HG03457 (cell line): ENCODE measurements around the gene SDK1.

Source experiments
- ATAC-seq: cut with Tn5 transposase; IDR thresholded peaks from one replicate; pipeline ENCODE4 v1.9.1; 2021; ENCODE audit warnings: moderate number of reproducible peaks; ENCODE audit not compliant: unreplicated experiment

The SDK1 gene

GRCh38 chr7:3639253-3639652, 338.2 kb downstream of the SDK1 start:
- no peak for ATAC-seq

DNA sequence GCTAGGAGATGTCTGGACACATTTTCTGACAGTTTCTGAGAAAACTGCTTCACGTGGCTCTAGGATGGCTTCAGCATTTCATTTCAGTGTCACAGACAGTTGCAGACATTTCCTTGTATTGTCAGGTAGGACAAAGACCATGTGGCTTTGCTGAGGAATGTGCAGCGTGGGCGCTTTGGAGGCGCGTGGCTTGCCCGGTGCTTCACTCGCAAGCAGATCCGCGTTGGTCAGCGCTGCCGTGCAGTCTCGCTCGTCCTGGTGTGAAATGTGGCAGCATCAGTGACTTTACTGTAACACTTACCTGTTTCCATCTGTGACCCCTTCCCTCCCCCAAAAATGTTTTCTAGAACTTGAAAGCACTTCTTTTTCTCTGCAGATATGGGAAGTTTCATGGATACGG, 340.5 kb downstream of the SDK1 start:
- ATAC-seq = no peak

DNA sequence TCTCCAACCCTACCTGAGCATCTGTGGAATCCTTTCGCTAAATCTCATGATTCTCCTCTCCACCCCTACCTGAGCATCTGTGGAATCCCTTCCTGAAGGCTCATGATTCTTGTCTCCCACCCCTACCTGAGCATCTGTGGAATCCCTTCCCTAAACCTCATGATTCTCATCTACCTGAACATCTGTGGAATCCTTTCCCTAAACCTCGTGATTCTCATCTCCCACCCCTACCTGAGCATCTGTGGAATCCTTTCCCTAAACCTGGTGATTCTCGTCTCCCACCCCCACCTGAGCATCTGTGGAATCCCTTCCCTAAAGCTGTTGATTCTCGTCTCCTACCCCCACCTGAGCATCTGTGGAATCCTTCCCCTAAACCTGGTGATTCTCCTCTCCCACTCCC, 342.0 kb downstream of the SDK1 start:
- ATAC-seq = no peak

DNA sequence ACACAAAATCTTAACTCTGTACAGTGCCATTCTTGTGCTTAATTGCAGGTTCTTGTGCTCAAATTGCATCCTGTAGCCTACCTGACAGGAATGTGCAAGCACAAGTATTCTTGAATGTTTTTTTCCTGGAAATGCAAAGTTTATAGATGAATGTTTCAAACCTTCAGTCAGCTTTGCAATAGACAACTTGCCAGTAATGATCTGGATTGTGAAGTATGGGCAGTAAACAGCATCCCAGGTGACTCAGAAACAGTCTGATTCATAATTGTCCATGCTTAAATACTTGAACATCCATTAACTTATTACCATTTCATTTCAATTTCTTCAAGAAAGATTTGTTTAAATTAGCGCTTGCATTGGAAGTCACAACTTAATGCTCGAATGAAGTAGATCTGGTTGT, 347.2 kb downstream of the SDK1 start:
- ATAC-seq = no peak

DNA sequence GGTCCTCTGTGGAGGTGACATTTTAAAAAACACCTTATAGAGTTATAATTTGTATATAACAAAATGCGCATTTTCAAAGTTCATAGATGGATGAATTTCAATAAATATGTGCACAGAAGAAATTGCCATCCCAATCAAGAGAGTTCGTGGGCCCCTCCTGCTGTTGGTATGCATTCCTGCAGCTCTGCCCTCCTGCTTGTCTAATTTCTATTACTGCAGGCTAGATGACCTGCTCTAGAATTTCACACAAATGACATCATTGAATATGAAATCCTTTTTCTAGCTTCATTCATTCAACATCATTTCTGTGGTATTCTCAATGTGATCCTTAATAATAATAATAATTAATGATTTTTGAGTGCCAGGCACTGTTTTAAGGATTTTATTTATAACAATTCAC, 348.2 kb downstream of the SDK1 start:
- no peak for ATAC-seq

DNA sequence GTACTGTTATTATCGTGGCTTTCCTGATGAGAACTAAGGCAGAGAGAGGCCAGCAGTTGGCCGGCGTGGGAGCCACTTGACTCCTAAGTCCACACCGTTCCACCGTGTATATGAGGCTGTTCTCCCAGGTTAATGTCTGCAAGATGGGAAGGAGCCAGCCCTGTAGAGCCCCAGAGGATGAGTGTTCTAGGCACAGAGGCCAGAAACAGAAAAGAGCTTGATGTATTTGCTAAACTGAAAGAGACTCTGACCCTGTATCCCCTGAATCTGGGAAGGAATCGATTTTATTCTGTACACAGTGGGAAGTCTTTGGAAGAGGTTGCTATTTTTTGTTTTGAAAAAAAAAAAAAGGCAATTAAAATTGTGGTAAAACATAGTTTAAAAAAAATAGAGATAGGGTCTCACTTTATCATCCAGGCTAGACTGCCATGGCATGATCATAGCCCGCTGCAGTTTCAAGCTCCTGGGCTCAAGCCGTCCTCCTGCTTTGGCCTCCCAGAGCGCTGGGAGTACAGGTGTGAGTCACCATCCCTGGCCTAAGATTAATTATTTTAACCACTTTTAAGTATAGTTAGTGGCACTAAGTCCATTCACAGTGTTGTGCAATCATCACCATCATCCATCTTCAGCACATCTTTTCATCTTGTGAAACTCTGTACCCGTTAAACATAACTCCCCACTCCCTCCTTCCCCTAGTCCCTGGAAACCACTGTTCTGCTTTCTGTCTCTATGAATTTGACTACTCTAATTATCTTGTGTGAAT, 348.8 kb downstream of the SDK1 start:
- ATAC-seq = no peak

DNA sequence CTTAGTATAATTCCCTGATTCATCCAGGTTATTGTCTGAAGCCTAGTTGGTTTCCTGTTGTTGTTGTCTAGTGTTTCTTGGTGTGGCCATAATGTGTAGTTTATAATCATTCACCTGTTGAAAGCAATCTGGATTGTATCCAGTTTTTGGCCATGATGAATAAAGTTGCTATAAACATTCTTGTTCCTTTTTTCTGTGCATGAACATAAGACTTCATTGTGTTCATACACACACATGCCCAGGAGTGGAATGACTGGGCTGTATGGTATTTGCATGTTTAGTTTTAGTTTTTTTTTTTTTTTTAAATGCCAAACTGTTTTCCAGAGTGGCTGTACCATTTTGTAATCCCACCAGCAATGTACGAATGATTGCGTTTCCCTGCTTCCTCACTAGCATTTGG, 349.8 kb downstream of the SDK1 start:
- ATAC-seq = no peak

- ATAC-seq = no peak
These were observed 354.6 kb downstream of the SDK1 start for GRCh38 chr7:3655635-3656034.

- no peak for ATAC-seq
These were observed 356.2 kb downstream of the SDK1 start for GRCh38 chr7:3657206-3657605.

GRCh38 chr7:3668743-3669142, 367.7 kb downstream of the SDK1 start:
- ATAC-seq = no peak

GRCh38 chr7:3670898-3671297, 369.8 kb downstream of the SDK1 start:
- no peak for ATAC-seq

GRCh38 chr7:3673524-3673923, 372.5 kb downstream of the SDK1 start:
- no peak for ATAC-seq

DNA sequence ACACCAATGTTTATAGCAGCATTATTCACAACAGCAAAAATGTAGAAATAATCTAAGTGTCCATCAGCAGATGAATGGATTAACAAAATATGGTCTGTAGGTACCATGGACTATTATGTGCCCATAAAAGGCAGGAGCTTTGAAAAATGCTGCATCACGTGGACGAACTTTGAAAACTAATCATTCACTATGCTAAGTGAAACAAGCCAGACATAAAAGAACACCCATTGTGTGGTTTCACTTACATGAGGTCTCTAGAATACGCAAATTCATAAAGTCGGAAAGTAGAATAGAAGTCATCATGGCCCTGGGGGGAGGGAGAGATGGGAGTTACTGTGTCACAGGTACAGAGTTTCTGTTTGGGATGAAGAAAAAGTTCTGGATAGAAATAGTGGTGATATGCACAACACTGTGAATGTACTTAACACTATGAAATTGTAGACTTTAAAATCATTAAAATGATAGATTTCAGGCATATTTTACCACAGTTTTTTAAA, 377.3 kb downstream of the SDK1 start:
- no peak for ATAC-seq

DNA sequence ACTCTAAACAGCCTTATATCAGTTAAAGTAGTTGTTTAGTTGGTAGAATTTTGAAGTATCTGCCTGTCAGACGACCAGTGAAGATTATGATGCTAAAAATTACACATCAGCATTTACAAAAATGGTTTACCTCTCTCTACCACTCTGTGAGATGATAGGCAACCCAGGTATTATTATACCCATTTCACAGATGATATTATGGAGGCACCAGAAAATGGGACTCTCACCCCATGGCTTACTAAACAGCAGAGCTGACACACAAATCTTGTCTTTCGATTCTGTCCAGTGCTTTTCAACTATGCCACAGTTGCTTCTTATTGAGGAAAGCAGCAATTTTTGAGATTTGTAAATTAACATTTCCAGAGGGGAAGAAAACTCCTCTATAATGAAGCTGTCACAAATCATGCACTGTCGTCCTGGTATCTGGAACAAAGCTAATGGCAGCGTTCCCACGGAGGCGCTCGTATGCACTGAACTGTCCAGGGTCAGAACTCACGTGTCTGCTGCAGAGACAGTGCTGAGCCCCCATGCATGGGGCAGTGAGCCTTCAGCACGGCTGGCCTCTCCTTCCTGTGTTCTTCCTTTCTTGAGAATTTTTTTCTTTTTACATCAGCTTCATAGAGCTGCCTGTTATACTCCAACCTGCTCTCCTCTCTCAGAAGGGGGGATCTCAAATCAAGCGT, 381.1 kb downstream of the SDK1 start:
- ATAC-seq = no peak

GRCh38 chr7:3683546-3684539, 382.8 kb downstream of the SDK1 start:
- no peak for ATAC-seq

GRCh38 chr7:3688071-3688470, 387.0 kb downstream of the SDK1 start:
- ATAC-seq = no peak

DNA sequence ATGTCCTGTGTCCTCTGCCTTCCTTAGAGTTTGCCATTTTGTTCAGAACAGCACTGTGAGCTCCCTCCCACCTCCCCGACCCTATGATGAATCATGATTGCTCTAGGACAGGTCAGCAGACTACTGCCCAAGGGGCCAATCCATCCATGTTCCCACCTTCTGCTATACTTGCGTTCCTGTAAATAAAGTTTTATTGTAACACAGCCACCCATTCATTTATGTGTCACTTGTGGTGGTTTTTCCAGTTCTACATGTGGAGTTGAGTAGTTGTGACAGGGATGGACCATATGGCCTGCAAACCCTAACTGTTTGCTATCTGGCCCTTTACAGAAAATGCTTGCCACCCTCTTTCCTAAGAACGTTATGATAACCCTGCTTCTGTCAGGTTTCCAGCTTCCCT, 387.8 kb downstream of the SDK1 start:
- ATAC-seq = no peak

DNA sequence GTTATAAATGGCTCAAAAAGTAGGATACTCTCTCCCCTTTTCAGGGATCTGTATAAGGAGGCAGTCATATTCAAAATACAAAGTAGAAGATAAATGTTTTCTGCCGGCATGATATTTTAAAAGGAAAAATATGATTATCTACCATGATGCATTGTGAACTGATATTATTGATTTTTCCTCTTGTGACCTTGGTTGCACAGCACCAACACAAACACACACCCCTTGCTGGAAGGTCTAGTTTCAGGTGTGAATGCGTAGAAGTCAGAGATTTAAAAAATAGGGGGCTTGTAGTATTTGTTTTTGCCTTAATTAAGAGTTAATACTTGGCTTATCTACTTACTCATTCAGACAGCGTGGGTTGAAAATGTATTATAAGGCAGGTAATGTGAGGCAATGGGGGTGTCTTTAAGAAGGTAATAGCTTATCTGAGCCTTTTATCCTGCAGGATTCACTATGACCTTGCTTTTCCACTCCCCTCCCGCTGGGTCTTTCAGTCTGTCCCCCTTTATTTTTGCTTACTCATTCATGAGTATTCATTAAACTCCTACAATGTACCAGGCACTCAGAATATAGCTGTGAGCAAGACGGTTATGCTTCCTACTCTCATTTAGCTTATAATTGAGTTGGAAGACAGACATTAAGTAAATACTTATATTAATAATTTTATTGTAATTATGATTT, 390.6 kb downstream of the SDK1 start:
- no peak for ATAC-seq

- no peak for ATAC-seq
These were observed 394.6 kb downstream of the SDK1 start for GRCh38 chr7:3695602-3696001.

- ATAC-seq = no peak
These were observed 395.1 kb downstream of the SDK1 start for GRCh38 chr7:3696113-3696512.

GRCh38 chr7:3697472-3697871, 396.4 kb downstream of the SDK1 start:
- no peak for ATAC-seq
